ENCODE measurements around the gene RTN4.

DNA sequence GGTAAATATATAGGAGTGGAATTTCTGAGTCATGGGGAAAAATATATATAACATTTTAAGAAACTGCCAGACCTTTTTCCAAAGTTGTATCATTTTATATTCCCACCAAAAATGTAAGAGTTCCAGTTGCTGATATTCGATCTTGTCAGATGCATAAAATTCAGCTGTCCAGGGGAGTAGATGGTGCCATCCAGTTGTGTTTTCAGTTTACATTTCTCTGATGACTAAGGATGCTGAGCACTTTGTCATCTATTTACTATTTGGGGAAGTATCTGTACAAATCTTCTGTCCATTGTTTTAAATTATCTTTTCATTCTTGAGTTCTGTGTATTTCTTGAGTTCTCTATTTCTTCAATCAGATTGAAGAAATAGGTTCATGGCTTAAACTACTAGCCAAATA is 126.1 kb downstream of the RTN4 start:
- TF ChIP-seq RAD21 (IDR thresholded peaks at IDR 0.05; ENCODE audit: low read depth), result no peak
- TF ChIP-seq YY1 (IDR thresholded peaks at IDR 0.05; ENCODE audit: low read depth), result no peak
- TF ChIP-seq TCF12 (IDR thresholded peaks at IDR 0.05; ENCODE audit: low read depth), result no peak
- TF ChIP-seq, protein P1, sequence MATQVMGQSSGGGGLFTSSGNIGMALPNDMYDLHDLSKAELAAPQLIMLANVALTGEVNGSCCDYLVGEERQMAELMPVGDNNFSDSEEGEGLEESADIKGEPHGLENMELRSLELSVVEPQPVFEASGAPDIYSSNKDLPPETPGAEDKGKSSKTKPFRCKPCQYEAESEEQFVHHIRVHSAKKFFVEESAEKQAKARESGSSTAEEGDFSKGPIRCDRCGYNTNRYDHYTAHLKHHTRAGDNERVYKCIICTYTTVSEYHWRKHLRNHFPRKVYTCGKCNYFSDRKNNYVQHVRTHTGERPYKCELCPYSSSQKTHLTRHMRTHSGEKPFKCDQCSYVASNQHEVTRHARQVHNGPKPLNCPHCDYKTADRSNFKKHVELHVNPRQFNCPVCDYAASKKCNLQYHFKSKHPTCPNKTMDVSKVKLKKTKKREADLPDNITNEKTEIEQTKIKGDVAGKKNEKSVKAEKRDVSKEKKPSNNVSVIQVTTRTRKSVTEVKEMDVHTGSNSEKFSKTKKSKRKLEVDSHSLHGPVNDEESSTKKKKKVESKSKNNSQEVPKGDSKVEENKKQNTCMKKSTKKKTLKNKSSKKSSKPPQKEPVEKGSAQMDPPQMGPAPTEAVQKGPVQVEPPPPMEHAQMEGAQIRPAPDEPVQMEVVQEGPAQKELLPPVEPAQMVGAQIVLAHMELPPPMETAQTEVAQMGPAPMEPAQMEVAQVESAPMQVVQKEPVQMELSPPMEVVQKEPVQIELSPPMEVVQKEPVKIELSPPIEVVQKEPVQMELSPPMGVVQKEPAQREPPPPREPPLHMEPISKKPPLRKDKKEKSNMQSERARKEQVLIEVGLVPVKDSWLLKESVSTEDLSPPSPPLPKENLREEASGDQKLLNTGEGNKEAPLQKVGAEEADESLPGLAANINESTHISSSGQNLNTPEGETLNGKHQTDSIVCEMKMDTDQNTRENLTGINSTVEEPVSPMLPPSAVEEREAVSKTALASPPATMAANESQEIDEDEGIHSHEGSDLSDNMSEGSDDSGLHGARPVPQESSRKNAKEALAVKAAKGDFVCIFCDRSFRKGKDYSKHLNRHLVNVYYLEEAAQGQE (IDR thresholded peaks at IDR 0.05; ENCODE audit: low read depth), result no peak
- TF ChIP-seq EP300 (IDR thresholded peaks at IDR 0.05; ENCODE audit: borderline replicate concordance), result no peak
- TF ChIP-seq NFIC (IDR thresholded peaks at IDR 0.05), result no peak
- no peak for TF ChIP-seq TAF1 (IDR thresholded peaks at IDR 0.05; ENCODE audit: low read depth)
- TF ChIP-seq EGR1 (IDR thresholded peaks at IDR 0.05), result no peak
- no peak for TF ChIP-seq FOXM1 (IDR thresholded peaks at IDR 0.05; ENCODE audit: borderline replicate concordance, low read depth)
- TF ChIP-seq CREB1 (IDR thresholded peaks at IDR 0.05; ENCODE audit: low read depth), result no peak
- TF ChIP-seq MAX (IDR thresholded peaks at IDR 0.05), result no peak
- TF ChIP-seq ZBTB7A (IDR thresholded peaks at IDR 0.05; ENCODE audit: low read depth), result no peak
- TF ChIP-seq CEBPB (IDR thresholded peaks at IDR 0.05), result no peak
